GM10847 (cell line): ENCODE measurements around the gene INSIG1.

ENCODE experiments used
- POLR2A ChIP-seq: IDR thresholded peaks from 2 replicates; pipeline ENCODE4 v1.6.1; 2011; ENCODE audit not compliant: insufficient read length; ENCODE audit errors: extremely low read depth

INSIG1 gene

GRCh38 chr7:155355176-155355575, 57.5 kb downstream of the INSIG1 start:
- no peak for TF ChIP-seq POLR2A

- TF ChIP-seq POLR2A = no peak
Observed at GRCh38 chr7:155355745-155356144, 58.1 kb downstream of the INSIG1 start.

- TF ChIP-seq POLR2A = no peak
Observed at GRCh38 chr7:155356323-155357105, 58.8 kb downstream of the INSIG1 start.

GRCh38 chr7:155357573-155358041, 59.9 kb downstream of the INSIG1 start:
- no peak for TF ChIP-seq POLR2A

GRCh38 chr7:155358066-155358947, 60.6 kb downstream of the INSIG1 start:
- TF ChIP-seq POLR2A = no peak

- no peak for TF ChIP-seq POLR2A
Observed at GRCh38 chr7:155358948-155359712, 61.5 kb downstream of the INSIG1 start.
